GM12891 (cell line): Measurements from ENCODE around the gene HIRA.

ENCODE experiments used
- DNase-seq: peaks from one replicate; pipeline ENCODE4 v3.0.0; 2011; ENCODE audit warnings: low spot score; ENCODE audit not compliant: insufficient read length
- FAIRE-seq: peaks from 2 replicates; lab custom pipeline; 2011; peaks lifted over from hg19 to GRCh38; lab: Jason Lieb, UNC
- PAX5 ChIP-seq: IDR thresholded peaks from 2 replicates; pipeline ENCODE4 v1.6.1; 2011; ENCODE audit warnings: low read length, moderate library complexity, mild to moderate bottlenecking; ENCODE audit not compliant: insufficient read depth, severe bottlenecking
- POLR2A ChIP-seq: IDR thresholded peaks from 2 replicates; pipeline ENCODE4 v1.6.1; 2011; ENCODE audit warnings: low read depth, low read length, control low read depth
- POLR2AphosphoS5 ChIP-seq: IDR thresholded peaks from 2 replicates; pipeline ENCODE4 v1.6.1; 2011; ENCODE audit warnings: low read depth, low read length, control low read depth
- POU2F2 ChIP-seq: IDR thresholded peaks from 2 replicates; pipeline ENCODE4 v1.6.1; 2011; ENCODE audit warnings: low read depth, mild to moderate bottlenecking, control low read depth, low read length, moderate library complexity
- SPI1 ChIP-seq: IDR thresholded peaks from 2 replicates; pipeline ENCODE4 v1.6.1; 2011; ENCODE audit warnings: low read depth, low read length, control low read depth
- TAF1 ChIP-seq: IDR thresholded peaks from 2 replicates; pipeline ENCODE4 v1.6.1; 2011; ENCODE audit warnings: low read depth, low read length, control low read depth

HIRA gene

GRCh38 chr22:19473578-19473977, 42.0 kb upstream of the HIRA start:
- no peak for FAIRE-seq
- TF ChIP-seq POU2F2 (no peak), SPI1 (no peak), TAF1 (no peak), POLR2AphosphoS5 (no peak), POLR2A (no peak)
- no peak for DNase-seq

GRCh38 chr22:19472233-19472632, 40.7 kb upstream of the HIRA start:
- TF ChIP-seq TAF1 = no peak
- TF ChIP-seq POLR2A = no peak
- no peak for TF ChIP-seq PAX5
- TF ChIP-seq POLR2AphosphoS5 = no peak
- TF ChIP-seq POU2F2 = no peak
- no peak for TF ChIP-seq SPI1
- DNase-seq = no peak
- no peak for FAIRE-seq

GRCh38 chr22:19471572-19471971, 40.0 kb upstream of the HIRA start:
- FAIRE-seq = no peak
- DNase-seq = no peak
- TF ChIP-seq SPI1 (no peak), POLR2A (no peak), POLR2AphosphoS5 (no peak), TAF1 (no peak), PAX5 (no peak), POU2F2 (no peak)

DNA sequence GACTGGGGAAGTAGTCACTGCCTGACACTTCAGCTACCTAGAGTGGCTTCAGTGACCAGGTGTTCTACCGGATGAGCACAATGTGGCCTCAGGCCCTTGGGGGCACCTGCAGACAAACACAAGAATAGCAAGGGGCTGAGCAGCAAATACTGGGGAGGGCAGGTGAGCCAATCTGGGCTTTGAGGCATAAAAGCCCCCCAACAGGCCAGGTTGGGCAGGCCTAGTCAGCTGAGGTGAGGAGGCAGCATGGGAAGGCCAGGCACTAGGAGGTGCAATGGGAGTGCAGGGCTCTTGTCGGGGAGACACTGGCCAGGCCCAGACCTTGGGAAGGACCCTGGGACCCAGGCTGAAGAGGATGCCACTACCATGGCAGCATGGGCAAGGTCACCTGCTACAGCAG, 38.5 kb upstream of the HIRA start:
- no peak for FAIRE-seq
- TF ChIP-seq POLR2A (no peak), POLR2AphosphoS5 (no peak), POU2F2 (no peak), PAX5 (no peak), SPI1 (no peak)
- DNase-seq = no peak

DNA sequence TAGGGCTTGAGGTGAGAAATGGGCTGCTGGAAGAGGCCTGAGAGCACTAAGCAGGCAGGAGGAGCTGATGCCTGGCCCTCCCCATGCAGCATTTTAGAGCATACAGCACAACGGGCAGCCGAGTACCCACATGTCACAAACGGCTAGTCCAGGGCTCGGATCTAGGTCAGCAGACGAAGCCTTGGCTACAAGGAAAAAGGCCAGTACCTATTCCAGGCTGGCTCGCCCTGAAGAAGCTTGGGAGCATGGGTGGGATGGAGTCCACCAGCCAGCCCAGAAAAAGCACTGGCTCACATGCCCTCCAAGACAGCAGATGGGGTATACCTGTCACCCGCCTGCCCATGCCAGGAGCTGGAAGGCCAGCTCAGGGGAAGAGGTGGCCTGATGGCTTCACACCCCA, 37.9 kb upstream of the HIRA start:
- DNase-seq (no peak), FAIRE-seq (no peak)
- TF ChIP-seq SPI1 = no peak

DNA sequence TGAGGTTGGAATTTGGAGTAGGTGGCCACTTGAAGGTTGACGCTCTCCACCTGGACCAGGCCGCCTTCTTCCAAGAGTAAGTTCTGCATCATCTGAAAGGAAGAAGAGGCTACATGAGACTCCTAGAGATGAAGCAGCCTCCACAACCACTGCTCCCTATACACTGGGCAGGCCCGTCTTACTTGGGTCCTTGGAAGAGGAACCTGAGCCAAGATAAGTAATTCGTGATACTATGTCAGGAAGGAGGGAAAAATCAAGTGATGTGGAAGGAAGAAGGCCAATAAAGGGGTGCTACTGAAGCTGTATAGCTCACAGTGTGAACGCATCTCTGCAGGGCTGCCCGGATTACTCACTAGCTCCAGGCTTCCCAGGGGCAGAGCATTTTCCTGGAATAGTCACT, 36.4 kb upstream of the HIRA start:
- no peak for TF ChIP-seq SPI1
- no peak for TF ChIP-seq POLR2A
- TF ChIP-seq TAF1 = no peak
- no peak for TF ChIP-seq PAX5
- no peak for TF ChIP-seq POU2F2
- no peak for TF ChIP-seq POLR2AphosphoS5
- DNase-seq (no peak), FAIRE-seq (no peak)

- FAIRE-seq = no peak
Measured at GRCh38 chr22:19466848-19467752, 35.6 kb upstream of the HIRA start.

GRCh38 chr22:19466126-19466716, 34.7 kb upstream of the HIRA start:
- DNase-seq = no peak
- no peak for FAIRE-seq
- TF ChIP-seq SPI1 = no peak
- no peak for TF ChIP-seq POLR2A
- TF ChIP-seq POU2F2 = no peak

More at GRCh38 chr22:19466848-19467752, 35.6 kb upstream of the HIRA start:
- DNase-seq = no peak
- TF ChIP-seq POU2F2 = no peak
- no peak for TF ChIP-seq POLR2AphosphoS5
- no peak for TF ChIP-seq PAX5
- no peak for TF ChIP-seq SPI1
- no peak for TF ChIP-seq POLR2A
- no peak for TF ChIP-seq TAF1

DNA sequence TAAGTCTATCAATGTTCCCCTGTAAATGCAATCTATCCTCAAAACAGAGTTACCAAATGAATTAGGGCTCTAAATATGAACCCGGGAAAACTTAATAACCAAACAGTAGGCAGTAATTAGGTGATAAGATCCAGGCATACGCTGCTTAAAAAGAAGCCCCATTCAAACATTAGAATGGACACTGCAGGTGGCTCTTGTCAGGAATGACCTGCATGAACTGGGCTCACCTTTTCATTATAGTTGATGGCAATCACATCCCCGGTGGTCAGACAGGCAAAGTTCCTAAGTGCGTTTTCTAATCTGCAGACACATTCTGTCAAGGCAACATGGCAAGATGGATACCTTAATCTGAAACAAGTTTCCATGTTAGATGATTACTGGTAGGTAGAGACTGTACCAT, 33.4 kb upstream of the HIRA start:
- FAIRE-seq (no peak), DNase-seq (no peak)
- TF ChIP-seq POU2F2 (no peak), SPI1 (no peak), POLR2AphosphoS5 (no peak), POLR2A (no peak), PAX5 (no peak), TAF1 (no peak)

GRCh38 chr22:19464546-19464945, 33.0 kb upstream of the HIRA start:
- DNase-seq (no peak), FAIRE-seq (no peak)
- no peak for TF ChIP-seq TAF1
